ENCODE data around the gene CNST.

GRCh38 chr1:246577720-246578106, 11.5 kb downstream of the CNST start:
- TF ChIP-seq CTCF (IDR thresholded peaks at IDR 0.05; ENCODE audit: low read depth, low read length) (no peak), EZH2phosphoT487 (IDR thresholded peaks at IDR 0.05; ENCODE audit: low read depth) (no peak)
